HCT116 (cell line): Measurements from ENCODE around the gene DOP1B.

Source experiments
- CTCF ChIP-seq, 3 experiments: fragments of 200-600 bp in 1 of 3; sonication (generic) in 1 of 3; IDR thresholded peaks in 2 of 3; conservative IDR thresholded peaks in 1 of 3; 2 replicates each; pipeline ENCODE4 v1.5.1; 2012 to 2017; ENCODE audit warnings: low read depth in 2 of 3, low read length in 2 of 3, antibody characterized with exemption in 1 of 3, borderline replicate concordance in 1 of 3, control low read depth in 1 of 3, mild to moderate bottlenecking in 1 of 3, mixed read lengths in 1 of 3, mixed run types in 1 of 3, moderate library complexity in 1 of 3; ENCODE audit not compliant: insufficient read depth in 1 of 3
- EZH2 ChIP-seq: fragments of 200-600 bp; sonication (generic); IDR thresholded peaks from 2 replicates; pipeline ENCODE4 v1.6.1; 2017; ENCODE audit warnings: antibody characterized with exemption, mixed run types

GRCh38 chr21:36184545-36184944 lies 27.9 kb downstream of the DOP1B start:
- TF ChIP-seq CTCF (IDR thresholded peaks at IDR 0.05 in 2 of 3, conservative IDR thresholded peaks at IDR 0.05 in 1 of 3; ENCODE audit: borderline replicate concordance in 1 of 3, insufficient read depth in 1 of 3, low read depth in 2 of 3, low read length in 2 of 3) (no peak), EZH2 (no peak)
